Esophagus squamous epithelium (tissue), 5 donors: Measurements from ENCODE around the gene GPR101. TPM values are rescaled to one million over a fixed set of nuclear protein-coding genes. Genes with fewer than 3 reads are reported as not detected.

ENCODE experiments used
- DNase-seq: peaks from one replicate; lab custom pipeline; 2025; lab: John Stamatoyannopoulos, UW
- H3K27ac ChIP-seq, 4 donors: fragments of 200-600 bp; sonication (generic); one replicate each; pipeline ENCODE4 v1.5.1; 2016 to 2019; ENCODE audit warnings: mild to moderate bottlenecking in 1 of 4
- H3K27me3 ChIP-seq, 4 donors: fragments of 200-600 bp; sonication (generic); 1 replicate in 3 of 4; 2 replicates in 1 of 4; pipeline versions ENCODE4 v1.5.1 to v1.6.0; 2017 to 2021; ENCODE audit warnings: antibody characterized with exemption in 1 of 4
- H3K36me3 ChIP-seq, 3 donors: fragments of 200-600 bp; sonication (generic); one replicate each; pipeline ENCODE4 v1.5.1; 2016 to 2019
- H3K4me1 ChIP-seq, 3 donors: fragments of 200-600 bp; sonication (generic); one replicate each; pipeline ENCODE4 v1.5.1; 2017 to 2019
- H3K4me3 ChIP-seq, 4 donors: fragments of 200-600 bp; sonication (generic); 1 replicate in 3 of 4; 2 replicates in 1 of 4; pipeline ENCODE4 v1.5.1; 2016 to 2019; ENCODE audit warnings: mild to moderate bottlenecking in 2 of 4, moderate library complexity in 1 of 4
- H3K9me3 ChIP-seq, 3 donors: fragments of 200-600 bp; sonication (generic); one replicate each; pipeline ENCODE4 v1.5.1; 2016 to 2019
- CTCF ChIP-seq, 6 experiments: fragments of 450-650 bp in 4 of 6; fragments of 200-600 bp in 2 of 6; sonication (generic) in 2 of 6; IDR thresholded peaks; one replicate each; pipeline ENCODE4 v1.5.1; 2016 to 2019; ENCODE audit warnings: antibody characterized with exemption in 6 of 6, mild to moderate bottlenecking in 4 of 6, moderate library complexity in 4 of 6
- POLR2A ChIP-seq, 4 donors: fragments of 450-650 bp; IDR thresholded peaks; one replicate each; pipeline ENCODE4 v1.6.1; 2017; ENCODE audit warnings: antibody characterized with exemption in 4 of 4, mild to moderate bottlenecking in 4 of 4, moderate library complexity in 3 of 4
- WGBS, 2 donors: methylation state at CpG; one replicate each; pipeline ENCODE4 v1.1.5; 2018; 5-methylcytosine and 5-hydroxymethylcytosine counted together
- intact Hi-C: fragments of 100-400 bp; cut with DNase I; formaldehyde crosslinking; loops from one replicate; pipeline ENCODE4 v1.15.0; 2022
- total RNA-seq, 4 donors: library from RNA; depleted of rRNA; stranded (reverse); fragments of >200 nt; gene quantifications; one replicate each; pipeline ENCODE4 v1.1.0, GENCODE V29; 2016
- donor health status: DM: yes; HTN: yes; CAD: no.

Gene GPR101
- total RNA-seq, 4 donors from 2014 or later, result not detected

- Histone ChIP-seq H3K4me1 (peaks cover 5 to 33% (median 7%) of the 10 kb centered on the region in 3 donors), H3K36me3 (no peaks in the 10 kb centered on the region), H3K27ac (no peak overlapping the region), H3K9me3 (no peaks in the 10 kb centered on the region), H3K4me3 (peak overlapping the region in 2 of 4 donors; percentile 24 to 51), H3K27me3 (peaks cover 0 to 68% (median 5%) of the 10 kb centered on the region in 4 donors)
- WGBS, 2 donors, result 7 to 37% methylated on average over 22 to 29 of the region's 34 CpGs
- DNase-seq, result no peak
- TF ChIP-seq POLR2A (IDR thresholded peaks at IDR 0.05) (no peak), CTCF (IDR thresholded peaks at IDR 0.05) (no peak)
- intact Hi-C loops, result no loop called here
These were observed 688 bp downstream of the GPR101 start for GRCh38 chrX:137032841-137033773.

GRCh38 chrX:137032341-137032694, 1.5 kb downstream of the GPR101 start:
- TF ChIP-seq POLR2A (IDR thresholded peaks at IDR 0.05) (no peak), CTCF (IDR thresholded peaks at IDR 0.05) (no peak)
- Histone ChIP-seq H3K27me3 (peaks cover 0 to 68% (median 5%) of the 10 kb centered on the region in 4 donors), H3K36me3 (no peaks in the 10 kb centered on the region), H3K4me3 (peak overlapping the region; percentile 10 to 45 (median 28)), H3K9me3 (no peaks in the 10 kb centered on the region), H3K27ac (no peak overlapping the region), H3K4me1 (peaks cover 5 to 33% (median 7%) of the 10 kb centered on the region in 3 donors)
- intact Hi-C loops, result no loop called here
- WGBS, 2 donors, result 1 to 38% methylated on average over 16 of the region's 16 CpGs
- no peak for DNase-seq

- Histone ChIP-seq H3K4me3 (peak overlapping the region; percentile 10 to 45 (median 28)), H3K4me1 (peaks cover 5 to 33% (median 7%) of the 10 kb centered on the region in 3 donors), H3K27me3 (peaks cover 0 to 68% (median 5%) of the 10 kb centered on the region in 4 donors), H3K9me3 (no peaks in the 10 kb centered on the region), H3K27ac (no peak overlapping the region), H3K36me3 (no peaks in the 10 kb centered on the region)
- TF ChIP-seq POLR2A (IDR thresholded peaks at IDR 0.05) (no peak), CTCF (IDR thresholded peaks at IDR 0.05) (no peak)
- 1 to 45% methylated on average over 22 to 48 of the region's 49 CpGs for WGBS, 2 donors
- intact Hi-C loops, result no loop called here
- DNase-seq, result no peak
These were observed 2.1 kb downstream of the GPR101 start for GRCh38 chrX:137031517-137032340.

- DNase-seq, result no peak
- H3K9me3 ChIP-seq, result no peaks in the 10 kb centered on the region
- WGBS, 2 donors, result 26 to 49% methylated on average over 9 to 13 of the region's 16 CpGs
- intact Hi-C loops, result no loop called here
- TF ChIP-seq POLR2A (IDR thresholded peaks at IDR 0.05), result no peak
- TF ChIP-seq CTCF (IDR thresholded peaks at IDR 0.05), result no peak
- H3K36me3 ChIP-seq, result no peaks in the 10 kb centered on the region
- H3K27me3 ChIP-seq, result peaks cover 0 to 63% (median 5%) of the 10 kb centered on the region in 4 donors
- H3K4me3 ChIP-seq, result peak overlapping the region in 1 of 4 donors; percentile 45
- no peak overlapping the region for H3K27ac ChIP-seq
- peaks cover 5 to 33% (median 7%) of the 10 kb centered on the region in 3 donors for H3K4me1 ChIP-seq
These were observed 2.8 kb downstream of the GPR101 start for GRCh38 chrX:137031039-137031438.
